Measurements from ENCODE around the gene SLC23A3.
A peak's percentile ranks its signal among the peaks of the same experiment; 100 is the strongest.

The SLC23A3 gene

DNA sequence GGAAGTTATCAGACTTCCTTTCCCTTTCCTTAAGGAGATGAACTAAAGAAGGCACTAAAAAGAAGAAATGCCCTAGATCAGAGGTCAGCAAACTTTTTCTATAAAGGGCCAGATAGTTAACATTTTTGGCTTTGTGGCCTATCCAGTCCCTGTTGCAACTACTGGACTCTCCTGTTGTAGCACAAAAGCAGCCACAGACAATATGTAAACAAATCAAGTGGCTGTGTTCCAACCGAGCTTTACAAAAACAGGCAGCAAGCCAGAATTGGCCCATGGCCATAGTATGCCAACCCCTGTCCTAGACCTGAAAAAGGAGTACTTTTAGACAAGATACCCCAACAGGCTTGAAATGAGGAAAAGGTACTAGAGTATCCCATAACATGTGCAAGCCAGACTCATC, 20.2 kb downstream of the SLC23A3 start:
- in situ Hi-C loops (cut with HindIII; ENCODE audit: low sequenced_read_pairs): loop anchor here (5.0 kb wide), 1 partner anchor 97 kb away; no protein-coding TSS in a partner anchor
- TF ChIP-seq, protein P1, sequence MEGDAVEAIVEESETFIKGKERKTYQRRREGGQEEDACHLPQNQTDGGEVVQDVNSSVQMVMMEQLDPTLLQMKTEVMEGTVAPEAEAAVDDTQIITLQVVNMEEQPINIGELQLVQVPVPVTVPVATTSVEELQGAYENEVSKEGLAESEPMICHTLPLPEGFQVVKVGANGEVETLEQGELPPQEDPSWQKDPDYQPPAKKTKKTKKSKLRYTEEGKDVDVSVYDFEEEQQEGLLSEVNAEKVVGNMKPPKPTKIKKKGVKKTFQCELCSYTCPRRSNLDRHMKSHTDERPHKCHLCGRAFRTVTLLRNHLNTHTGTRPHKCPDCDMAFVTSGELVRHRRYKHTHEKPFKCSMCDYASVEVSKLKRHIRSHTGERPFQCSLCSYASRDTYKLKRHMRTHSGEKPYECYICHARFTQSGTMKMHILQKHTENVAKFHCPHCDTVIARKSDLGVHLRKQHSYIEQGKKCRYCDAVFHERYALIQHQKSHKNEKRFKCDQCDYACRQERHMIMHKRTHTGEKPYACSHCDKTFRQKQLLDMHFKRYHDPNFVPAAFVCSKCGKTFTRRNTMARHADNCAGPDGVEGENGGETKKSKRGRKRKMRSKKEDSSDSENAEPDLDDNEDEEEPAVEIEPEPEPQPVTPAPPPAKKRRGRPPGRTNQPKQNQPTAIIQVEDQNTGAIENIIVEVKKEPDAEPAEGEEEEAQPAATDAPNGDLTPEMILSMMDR (IDR thresholded peaks at IDR 0.05; ENCODE audit: low read depth, low read length, missing control alignments): no peak
- no peak overlapping the region for H3K4me3 ChIP-seq (ENCODE audit: low read depth, low read length)
- no peak for DNase-seq (ENCODE audit: low read depth)

DNA sequence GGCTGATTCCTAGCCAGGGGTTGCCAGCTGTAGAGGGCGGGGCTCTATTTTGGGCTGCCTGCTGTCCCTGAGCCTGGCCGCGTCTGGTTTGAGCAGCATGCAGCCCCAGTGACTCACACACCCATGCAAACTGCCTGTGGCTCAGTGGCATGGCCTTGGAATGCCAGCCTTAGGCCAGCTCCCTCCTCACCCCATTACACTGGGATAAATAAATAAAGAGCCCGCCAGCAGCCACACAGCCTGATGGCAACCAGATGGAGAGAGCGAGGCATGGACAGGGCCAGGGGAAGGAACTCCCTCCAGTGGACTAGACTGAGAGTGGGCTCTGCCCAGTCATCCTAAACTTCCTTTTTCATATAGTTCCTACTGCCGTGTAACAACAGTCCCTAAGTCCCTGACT, 27.5 kb downstream of the SLC23A3 start:
- H3K4me3 ChIP-seq (ENCODE audit: low read depth, low read length): no peak overlapping the region
- in situ Hi-C loops (cut with HindIII; ENCODE audit: low sequenced_read_pairs): no loop called here
- TF ChIP-seq, protein P1 (IDR thresholded peaks at IDR 0.05; ENCODE audit: low read depth, low read length, missing control alignments): peak; percentile 45
- peak; percentile 37 for DNase-seq (ENCODE audit: low read depth)

DNA sequence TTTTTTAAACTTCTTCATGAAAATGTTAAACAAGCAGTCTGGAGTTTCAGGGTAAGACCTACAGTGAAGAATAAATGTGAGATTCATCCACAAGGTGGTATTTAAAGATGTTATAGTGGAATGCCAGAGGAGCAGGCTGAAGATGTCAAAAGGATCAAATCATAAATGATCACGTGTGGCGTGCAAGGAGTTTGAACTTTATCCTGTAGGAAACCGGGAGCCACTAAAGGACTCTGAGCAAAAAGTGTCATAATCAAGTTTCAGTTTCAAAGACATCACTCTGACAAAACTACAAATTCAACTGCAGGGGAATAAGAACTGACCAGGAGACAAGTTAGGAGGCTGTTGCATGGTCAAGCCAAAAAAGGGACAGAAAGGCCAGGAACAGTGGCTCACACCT, 29.1 kb downstream of the SLC23A3 start:
- H3K4me3 ChIP-seq (ENCODE audit: low read depth, low read length): no peak overlapping the region
- no peak for DNase-seq (ENCODE audit: low read depth)
- in situ Hi-C loops (cut with HindIII; ENCODE audit: low sequenced_read_pairs): no loop called here
- TF ChIP-seq, protein P1 (IDR thresholded peaks at IDR 0.05; ENCODE audit: low read depth, low read length, missing control alignments): no peak

DNA sequence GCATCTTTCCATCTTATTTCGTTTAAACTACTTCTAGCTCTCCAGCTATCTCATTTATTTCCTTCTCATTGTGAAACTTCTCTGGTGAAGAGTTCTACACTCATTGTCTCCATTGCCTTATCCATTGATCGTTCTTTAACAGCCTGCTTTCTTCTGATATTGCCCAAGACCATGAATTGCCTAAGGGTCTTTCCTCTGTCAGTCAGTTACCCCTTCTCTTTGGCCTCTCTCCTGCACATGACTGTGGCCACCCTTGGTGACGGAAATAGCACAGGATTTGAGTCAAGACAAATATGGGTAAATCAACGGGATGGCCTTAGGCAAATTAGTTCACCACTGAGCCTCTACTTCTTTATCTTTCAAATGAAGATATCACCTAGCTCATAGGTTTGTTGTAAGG, 35.9 kb downstream of the SLC23A3 start:
- TF ChIP-seq, protein P1 (IDR thresholded peaks at IDR 0.05; ENCODE audit: low read depth, low read length, missing control alignments): no peak
- DNase-seq (ENCODE audit: low read depth): no peak
- no peak overlapping the region for H3K4me3 ChIP-seq (ENCODE audit: low read depth, low read length)
- in situ Hi-C loops (cut with HindIII; ENCODE audit: low sequenced_read_pairs): no loop called here

DNA sequence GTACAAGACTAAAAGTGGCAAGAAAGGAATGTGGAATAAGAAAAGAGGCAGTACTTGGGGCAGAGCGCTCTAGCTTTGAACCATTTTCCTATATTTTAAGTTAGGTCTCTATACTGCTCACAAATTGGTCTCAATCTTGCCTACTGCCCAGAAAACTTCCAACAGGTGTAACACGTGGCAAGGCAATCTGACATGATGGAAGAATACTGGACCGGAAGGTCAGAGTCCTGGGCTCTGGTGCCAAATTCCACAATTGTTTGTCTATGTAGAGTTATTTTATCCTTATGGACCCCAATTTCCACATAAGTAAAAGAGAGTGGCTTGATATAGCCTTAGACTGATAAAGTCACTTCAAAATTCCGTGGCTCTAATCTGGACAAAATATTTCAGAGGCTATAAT, 38.1 kb downstream of the SLC23A3 start:
- no peak overlapping the region for H3K4me3 ChIP-seq (ENCODE audit: low read depth, low read length)
- in situ Hi-C loops (cut with HindIII; ENCODE audit: low sequenced_read_pairs): no loop called here
- DNase-seq (ENCODE audit: low read depth): no peak
- TF ChIP-seq, protein P1 (IDR thresholded peaks at IDR 0.05; ENCODE audit: low read depth, low read length, missing control alignments): no peak

DNA sequence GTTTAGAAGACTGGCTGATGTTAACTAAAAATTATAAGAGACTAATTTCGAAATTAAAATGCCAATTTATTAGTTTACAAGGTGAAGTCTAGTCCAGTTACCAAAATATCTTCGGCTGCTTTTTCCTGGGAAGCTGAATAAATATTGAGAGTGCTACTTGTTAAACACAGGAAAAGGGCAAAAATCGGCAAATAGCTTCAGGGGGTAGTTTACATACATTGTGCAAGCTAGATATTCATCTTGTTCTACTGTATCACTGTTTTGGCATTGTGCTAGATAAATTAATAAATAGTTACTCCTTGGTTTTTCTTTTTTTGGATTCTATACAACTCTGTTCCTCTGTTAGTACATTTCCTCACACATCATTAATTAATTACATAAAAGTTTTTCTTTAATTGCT, 38.5 kb downstream of the SLC23A3 start:
- DNase-seq (ENCODE audit: low read depth): no peak
- H3K4me3 ChIP-seq (ENCODE audit: low read depth, low read length): no peak overlapping the region
- TF ChIP-seq, protein P1 (IDR thresholded peaks at IDR 0.05; ENCODE audit: low read depth, low read length, missing control alignments): no peak
- in situ Hi-C loops (cut with HindIII; ENCODE audit: low sequenced_read_pairs): no loop called here

DNA sequence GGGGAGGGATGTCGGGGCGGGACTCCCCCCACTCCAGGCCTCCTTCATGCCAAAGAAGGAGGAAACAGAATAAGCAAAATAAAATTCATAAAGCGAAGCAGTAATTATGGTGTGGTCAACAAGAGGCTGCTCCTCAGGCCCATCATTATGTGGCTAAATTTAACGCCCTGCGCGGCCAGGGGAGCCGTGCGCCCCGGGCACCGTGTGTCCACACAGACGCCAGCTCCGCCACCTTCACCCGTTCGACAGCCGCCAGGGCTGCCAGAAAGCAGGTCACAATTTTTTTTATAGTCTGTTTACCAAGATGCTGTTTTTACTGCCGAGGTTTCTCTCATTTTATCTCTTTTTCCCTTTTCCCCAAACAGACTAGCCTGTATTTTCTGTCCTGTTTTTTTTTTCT, 40.2 kb downstream of the SLC23A3 start:
- DNase-seq (ENCODE audit: low read depth): no peak
- in situ Hi-C loops (cut with HindIII; ENCODE audit: low sequenced_read_pairs): no loop called here

More for the DNA sequence above, 40.2 kb downstream of the SLC23A3 start:
- H3K4me3 ChIP-seq (ENCODE audit: low read depth, low read length): no peak overlapping the region
- TF ChIP-seq, protein P1 (IDR thresholded peaks at IDR 0.05; ENCODE audit: low read depth, low read length, missing control alignments): no peak

Data from astrocyte of the cerebellum (primary cell).